NCI-H2196 (cell line): ENCODE data around the gene HTRA2.
"Not testable (repeated sequence)": the region's sequence is repeated elsewhere in the genome, so short reads cannot be mapped to it uniquely, and the experiment has no call there.

ENCODE experiments used
- DNase-seq: peaks from one replicate; lab custom pipeline; 2025; ENCODE audit not compliant: unreplicated experiment; lab: John Stamatoyannopoulos, UW

The HTRA2 gene

DNA sequence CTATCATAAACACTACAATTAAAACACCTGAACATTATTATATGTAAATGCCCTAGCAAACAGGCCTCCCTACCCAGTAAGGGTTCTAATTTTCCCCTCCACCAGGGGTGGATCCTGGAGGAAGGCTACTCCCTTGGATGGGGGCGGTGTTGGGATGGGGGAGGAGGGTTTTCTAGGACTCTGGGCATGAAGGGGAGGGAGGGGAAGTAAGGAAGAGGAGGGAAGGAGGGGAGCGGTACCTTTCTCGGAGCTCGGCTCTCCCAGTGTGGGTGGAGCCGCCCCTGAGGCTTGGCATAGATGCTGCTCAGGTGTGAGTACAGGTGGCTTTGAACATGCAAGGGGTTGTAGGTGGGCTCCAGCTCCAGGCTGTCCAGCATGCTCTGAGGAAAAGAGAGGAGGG, 30.2 kb downstream of the HTRA2 start:
- no peak for DNase-seq

DNA sequence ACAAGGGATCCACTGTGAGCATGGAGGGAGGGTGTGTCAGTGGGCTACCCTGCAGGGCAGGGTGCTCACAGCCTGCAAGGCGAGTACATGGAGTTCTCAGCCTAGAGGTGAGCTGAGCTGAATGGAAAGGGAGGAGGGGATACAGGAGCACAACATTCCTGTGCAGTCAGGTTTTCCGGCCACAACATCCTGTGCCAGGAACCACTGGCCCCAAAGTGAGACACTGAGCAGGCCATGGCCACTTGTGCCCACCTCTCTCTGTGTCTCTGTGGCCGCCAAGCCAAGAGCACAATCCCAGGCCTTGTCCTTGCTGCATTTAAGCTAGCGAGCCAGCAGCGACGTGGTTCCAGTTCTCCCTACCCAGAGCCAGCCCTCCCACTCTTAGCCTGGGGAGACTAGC, 30.9 kb downstream of the HTRA2 start:
- DNase-seq, result no peak

DNA sequence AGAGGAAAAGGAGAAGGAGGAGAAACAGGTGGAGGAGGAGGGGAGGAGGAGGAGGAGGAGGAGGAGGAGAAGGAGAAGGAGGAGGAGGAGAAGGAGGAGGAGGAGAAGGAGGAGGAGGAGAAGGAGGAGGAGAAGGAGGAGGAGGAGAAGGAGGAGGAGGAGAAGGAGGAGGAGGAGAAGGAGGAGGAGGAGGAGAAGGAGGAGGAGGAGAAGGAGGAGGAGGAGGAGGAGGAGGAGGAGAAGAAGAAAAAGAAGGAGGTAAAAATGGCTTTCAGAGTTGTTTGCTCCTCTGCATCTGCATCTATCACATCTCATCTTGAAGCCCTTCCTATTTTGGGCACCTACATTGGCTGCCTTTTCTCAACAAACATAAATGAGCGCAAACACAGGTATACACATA, 31.3 kb downstream of the HTRA2 start:
- not testable (repeated sequence) for DNase-seq

DNA sequence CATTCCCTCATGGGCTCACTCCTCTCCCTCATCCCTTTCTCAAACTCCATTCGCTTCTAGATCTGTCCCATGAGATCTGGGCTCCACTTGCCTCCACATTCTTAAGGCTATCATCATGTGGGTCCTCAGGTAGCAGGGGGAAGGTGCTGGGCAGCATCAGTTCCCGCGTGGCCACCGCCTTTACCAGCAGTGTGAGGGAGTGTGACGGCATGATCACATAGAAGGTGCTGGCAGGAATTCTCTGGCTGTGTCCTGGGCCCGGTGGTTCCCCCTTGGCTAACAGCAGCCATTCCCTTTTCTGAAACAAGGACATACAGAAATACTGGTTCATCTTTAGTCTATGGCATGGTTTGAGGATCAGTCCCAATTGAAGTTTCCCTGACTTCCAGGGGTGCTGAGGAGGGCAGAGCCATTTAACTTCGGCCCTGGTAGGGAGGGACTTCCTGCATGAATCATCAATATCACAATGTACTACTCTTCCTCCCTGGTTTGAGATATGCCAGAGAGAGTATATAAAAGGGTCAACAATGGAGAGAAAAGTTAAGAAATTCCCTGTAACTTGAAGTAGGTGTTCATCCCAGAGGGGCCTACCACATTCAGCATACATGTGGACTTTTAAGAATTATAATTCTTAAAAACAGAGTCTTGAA, 32.5 kb downstream of the HTRA2 start:
- no peak for DNase-seq

DNA sequence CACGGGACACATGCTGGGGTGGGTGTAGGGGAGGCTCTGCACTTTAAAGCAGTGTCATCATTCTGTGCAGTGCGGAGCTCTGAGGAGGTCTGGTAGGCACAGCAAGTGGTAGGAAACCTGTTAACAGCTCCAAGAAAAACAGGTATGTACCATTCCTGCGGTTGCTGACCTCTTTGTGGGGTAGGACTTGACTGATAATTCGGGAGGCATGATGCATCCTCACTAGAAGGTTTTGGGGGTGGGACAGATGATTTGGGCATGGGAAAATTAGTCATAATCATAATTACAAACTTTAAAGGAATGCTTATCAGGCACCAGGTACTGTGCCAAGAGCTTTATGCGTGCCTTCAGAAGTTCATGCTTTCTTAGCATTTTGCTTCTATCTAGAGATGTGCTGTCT, 34.5 kb downstream of the HTRA2 start:
- DNase-seq, result no peak

DNA sequence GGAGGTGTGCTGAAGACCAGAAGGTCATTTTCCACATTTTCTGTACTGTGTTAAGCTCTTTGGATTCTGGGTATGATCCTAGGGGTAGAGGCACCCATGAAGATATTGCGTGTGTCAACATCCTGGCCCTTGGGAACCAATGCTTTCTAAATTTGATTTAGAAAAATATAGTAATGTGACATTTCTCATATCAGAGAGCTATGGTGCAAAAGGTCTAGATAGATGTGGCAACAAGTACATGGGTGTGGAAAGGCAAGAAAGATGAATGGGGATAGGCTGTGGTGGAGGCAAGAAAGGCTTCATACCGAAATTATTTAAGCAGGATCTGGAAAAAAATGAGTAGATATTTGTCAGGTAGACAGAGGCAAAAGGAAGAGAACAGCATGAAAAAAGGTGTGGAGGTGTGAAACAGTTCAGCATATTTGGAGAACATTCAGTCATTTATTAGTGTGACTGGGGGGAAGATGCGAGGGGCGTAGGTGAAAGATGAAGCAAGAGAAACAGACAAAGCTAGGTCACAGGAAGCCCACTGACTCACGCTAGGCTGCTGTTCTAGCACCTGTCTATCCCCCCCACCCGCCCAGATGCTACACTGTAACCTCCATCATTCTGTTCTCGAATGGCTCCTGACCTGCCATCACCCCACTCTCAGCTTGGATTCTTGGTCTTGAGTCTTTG, 36.5 kb downstream of the HTRA2 start:
- DNase-seq, result no peak

DNA sequence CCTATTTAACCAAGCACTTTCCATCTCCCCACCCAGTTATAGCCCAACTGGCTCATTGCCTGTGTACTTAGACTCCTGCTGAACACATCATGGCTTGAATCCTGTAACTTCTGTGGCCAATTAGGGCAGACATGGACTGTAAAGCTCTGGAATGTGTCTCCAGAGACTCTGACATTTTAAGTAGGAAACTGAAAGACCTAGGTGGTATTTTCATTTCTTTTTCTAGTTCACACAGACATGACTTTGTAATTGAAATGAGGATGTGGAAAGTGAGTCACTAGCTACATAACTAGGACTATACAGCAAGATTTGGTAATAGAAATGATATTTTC, 37.0 kb downstream of the HTRA2 start:
- no peak for DNase-seq

DNA sequence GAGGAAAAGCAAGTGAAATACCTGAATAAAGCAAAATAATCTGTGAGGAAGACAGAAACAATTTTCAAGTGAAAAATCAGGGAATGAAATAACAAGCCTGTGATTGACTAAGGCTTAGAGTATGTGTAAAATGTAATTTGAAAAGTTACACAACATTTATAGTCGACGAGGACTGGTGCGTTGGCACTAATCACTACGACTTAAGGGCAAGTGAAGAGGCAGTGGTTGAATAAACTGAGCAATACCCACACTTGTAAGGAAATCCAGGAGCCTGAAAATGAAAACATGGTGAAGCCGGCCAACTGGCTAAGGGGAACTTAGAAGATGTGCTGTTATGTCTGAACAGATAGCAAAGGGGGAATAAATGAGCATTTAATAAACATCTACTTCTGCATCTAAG, 38.1 kb downstream of the HTRA2 start:
- DNase-seq, result no peak

DNA sequence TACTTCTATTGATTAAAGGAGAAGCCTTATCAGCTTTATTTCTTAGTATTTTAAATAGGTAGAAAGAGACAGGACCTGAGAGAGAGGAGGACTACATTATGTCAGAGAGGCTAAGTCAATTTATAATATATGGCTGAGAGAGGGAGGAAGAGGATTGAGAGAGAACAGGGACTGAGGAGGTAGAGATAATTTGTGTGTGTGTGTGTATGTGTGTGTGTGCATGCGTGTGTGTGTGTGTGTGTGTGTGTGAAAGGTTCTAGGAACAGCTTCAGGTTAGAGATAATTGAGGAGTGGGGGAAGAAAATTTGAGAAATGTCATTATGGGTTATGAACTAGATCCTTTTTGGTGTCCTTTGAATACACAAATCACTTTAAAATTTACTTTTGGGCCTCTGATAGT, 40.0 kb downstream of the HTRA2 start:
- DNase-seq, result no peak

DNA sequence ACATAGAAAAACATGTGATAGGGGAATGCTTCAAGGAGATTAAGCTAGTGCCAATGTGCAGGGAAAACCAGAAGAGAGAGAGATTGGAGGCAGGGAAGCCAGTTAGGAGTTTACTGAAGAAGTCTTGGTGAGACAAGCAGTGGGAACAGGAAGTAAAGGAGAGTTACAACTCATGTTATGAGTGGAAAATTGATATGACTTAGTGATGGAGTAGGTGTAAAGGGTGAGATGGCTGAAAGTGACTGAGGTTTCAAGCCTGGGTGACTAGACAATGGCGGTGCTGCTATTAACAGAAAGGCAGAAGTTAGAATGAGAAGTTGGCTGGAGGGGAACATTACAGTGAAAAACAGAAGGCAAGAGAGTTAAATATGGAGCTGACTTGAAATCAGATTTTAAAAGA, 41.3 kb downstream of the HTRA2 start:
- DNase-seq, result no peak

DNA sequence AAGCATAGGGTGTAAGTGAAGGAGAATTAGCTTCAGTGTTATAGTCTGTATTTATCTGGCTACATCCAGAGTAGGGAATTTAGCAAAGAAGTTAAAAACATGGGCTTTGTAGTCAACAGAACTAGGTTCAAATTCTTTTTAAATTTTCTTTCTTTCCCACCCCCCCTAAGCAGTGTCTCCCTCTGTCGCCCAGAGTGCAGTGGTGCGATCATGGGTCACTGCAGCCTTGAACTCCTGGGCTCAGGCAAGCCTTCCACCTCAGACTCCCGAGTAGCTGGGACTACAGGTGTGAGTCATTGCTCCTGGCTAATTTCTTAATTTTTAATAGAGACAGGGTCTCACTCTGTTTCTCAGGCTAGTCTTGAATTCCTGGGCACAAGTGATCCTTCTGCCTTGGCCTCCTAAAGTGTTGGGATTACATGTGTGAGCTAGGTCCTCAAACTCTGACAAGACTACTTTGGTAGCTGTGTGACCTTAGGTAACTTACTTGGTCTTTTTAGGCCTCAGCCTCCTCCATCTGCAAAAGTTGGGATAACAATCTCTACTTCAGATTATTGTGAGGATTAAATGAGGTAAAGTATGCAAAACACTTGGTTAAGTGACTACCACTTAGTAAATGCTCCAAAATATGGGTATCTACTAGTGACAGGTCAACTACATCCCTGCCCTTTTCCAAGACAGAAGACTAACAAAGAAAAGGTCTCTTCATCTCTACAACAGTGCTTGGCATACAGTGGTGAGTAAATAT, 42.6 kb downstream of the HTRA2 start:
- DNase-seq, result no peak

DNA sequence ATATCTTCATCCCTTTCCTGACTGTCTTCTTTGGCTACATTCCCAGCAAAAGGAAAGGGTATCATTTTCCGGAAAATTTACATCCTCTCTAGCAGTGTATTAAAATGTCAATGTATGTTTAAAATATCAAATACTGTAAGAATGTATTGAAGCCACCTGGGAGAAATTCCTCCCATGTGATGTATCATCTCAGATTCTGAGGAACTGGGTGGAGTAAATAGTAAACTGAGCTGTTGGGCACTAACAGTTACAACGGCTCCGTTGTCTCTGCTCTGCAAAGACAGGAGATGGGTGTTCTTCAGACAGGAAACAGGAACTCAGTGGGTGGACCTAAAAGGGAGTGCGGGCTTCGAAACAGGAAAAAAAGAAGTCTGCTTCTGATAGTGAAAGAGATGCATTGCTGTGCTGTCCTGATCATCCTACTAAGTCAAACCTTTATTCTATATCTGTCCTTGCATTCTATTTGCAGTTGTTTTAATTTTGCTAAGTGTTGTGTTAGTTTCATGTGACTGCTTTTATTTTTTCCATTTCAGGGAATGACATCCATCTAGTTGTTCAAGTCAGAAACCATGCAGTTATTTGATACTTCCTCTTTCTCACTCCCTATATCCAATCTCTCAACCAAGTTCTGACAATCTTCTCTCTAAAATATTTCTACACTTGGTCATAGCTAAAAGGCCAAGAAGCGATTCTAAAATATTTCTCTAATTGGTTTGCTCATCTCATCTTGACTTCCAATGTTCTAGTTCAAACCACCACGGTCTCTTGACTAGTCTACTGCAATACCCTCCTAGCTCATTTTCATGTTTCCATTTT, 44.2 kb downstream of the HTRA2 start:
- DNase-seq, result no peak

DNA sequence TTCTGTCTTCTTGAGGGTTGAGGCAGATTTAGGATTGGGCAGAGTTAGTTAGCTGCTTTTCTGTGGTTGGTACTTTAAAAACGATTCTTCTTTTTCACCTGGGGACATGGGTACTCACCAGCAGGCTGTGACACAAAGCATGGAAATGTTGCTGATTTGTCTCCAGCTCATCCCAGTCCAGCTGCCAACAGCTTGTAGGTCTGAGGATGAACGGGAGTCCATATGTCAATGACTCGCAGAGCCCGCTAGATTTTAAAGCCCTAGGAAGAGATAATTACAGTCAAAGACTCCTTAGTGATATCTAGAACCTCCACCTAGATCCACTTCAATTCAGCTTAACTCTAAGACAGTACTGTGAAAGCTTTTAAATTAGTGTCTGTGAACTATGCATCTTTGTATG, 45.6 kb downstream of the HTRA2 start:
- DNase-seq, result no peak

DNA sequence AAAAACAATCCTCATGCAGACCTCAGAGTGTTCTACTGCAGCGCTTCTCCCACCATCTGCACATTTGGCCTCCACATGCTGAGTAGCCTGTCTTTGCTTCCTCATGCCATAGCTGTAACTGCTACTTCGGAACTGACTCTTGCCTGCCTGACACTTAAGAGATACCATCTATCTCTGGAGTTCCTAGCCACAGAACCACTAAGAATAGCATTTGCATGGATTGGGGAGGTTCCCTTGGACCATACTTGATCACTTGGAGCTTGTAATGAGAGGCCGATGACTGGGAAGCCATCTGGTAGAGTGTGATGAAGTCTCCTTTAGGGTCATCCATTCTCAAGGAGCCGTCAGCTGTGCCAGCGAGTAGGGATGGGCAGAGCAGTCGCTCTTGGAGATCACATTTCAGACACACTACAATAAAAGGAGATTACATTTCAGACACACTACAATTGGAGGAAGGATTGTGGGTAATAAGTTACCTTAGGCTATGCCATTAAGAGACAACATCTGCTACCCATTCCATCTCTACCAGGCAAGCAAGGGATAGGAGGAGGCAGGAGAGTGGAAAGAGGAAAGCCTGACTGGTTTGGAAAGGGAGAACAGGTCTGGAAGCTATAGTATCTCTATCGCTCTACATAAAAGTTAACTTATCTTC, 46.6 kb downstream of the HTRA2 start:
- DNase-seq, result no peak

DNA sequence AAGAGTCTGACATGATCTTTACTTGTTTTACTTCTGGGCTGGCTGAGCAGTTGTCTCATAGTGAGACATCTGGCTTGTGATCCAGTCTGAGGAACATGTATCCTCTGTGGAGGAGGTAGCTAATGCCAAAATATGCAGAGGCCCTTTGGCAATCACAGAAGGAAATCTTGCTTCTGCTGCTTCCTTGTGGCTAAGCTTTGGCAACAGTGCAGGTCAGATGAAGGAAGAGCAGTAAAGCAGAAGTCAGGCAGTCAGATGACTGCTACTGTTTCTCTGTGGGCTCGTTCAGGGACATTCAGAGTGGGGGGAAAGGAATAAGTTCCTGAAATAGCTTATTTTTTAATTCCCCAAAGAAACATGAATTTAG, 47.1 kb downstream of the HTRA2 start:
- no peak for DNase-seq

DNA sequence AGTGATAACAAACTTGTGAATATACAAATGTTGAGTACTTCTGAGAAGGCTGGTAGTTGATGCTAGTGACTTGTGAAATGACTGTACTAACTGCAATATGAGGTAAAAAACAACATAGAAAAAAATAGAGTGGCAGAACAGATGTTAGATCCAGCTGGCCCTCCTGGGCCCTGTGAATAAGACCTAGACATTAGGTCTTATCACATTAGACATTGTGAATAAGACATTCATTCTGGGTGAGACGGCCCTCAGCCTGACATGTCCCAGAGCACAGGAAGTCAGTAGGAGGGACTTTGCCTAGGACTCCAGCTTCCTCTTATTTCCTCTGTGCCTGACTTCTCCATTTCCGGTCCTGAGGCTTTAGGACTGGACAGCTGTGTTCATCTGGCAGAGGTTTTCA, 47.7 kb downstream of the HTRA2 start:
- DNase-seq, result no peak

DNA sequence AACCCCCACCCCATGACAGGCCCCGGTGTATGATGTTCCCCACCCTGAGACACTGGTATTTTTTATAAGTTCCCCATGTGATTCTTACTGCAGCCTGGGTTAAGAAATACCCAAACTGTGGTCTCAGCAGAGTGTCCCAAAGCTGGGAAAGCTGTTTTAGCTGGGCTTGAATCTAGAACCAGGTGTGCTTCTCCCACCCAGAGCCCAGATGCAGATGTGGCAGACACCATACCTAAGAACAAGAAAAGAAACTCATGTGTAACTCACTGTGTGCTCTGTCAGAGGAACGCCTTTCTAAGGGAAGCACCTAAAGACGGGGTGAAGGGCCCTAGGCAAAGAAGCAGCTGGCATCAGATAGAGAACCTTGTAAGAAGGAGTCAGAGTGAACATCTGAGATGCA, 48.7 kb downstream of the HTRA2 start:
- no peak for DNase-seq

DNA sequence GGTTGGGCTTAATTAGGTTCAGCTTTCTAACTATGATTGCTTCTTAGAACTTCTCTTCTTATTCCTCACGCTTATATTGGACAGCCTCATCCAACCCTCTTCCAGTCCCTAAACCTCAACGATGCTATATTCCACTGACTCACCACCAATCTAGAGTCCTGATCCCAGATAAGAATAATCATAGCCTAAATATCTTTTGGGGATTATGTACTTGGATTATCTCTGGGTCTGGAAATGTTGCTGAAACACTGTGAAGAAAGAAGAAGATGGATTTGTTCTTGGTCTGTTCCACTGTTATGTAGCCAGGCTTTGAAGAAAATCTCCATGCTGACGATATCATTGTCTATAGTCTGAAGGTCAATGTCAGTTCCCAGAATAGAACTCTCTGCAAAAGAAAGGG, 51.7 kb downstream of the HTRA2 start:
- no peak for DNase-seq

DNA sequence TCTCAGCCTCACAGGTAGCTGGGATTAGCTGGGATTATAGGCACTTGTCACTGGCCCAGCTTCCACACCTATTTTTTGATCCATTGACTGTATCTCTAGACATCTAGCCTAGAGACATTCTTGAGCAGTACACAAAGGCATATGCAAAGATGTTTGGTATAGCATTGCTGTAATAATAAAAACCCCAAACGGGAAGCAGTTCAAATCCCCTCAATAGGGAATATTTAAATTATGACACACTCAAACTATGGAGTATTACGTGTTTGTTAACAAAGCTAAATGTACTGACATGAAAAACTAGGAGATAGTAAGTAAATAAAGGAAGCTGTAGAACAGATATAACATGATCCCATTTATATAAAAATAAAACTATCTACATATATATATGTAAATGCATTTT, 52.5 kb downstream of the HTRA2 start:
- no peak for DNase-seq
